Epithelial cell of proximal tubule (primary cell): ENCODE measurements around the gene RALGPS1. TPM values are rescaled to one million over a fixed set of nuclear protein-coding genes. Genes with fewer than 3 reads are reported as not detected.
"Not testable (repeated sequence)": the region's sequence is repeated elsewhere in the genome, so short reads cannot be mapped to it uniquely, and the experiment has no call there.

Source experiments
- DNase-seq: peaks from one replicate; pipeline ENCODE4 v3.0.0-alpha.2; 2011; ENCODE audit warnings: low read depth
- H3K4me3 ChIP-seq: 2 replicates; pipeline ENCODE4 v1.5.1; 2011; ENCODE audit warnings: low read depth, mild to moderate bottlenecking, low read length
- total RNA-seq: library from RNA; depleted of rRNA; stranded (reverse); fragments of >200 nt; gene quantifications from 2 replicates; pipeline ENCODE4 v1.2.3, GENCODE V29; 2015
- TF ChIP-seq, protein P1 (sequence below): conservative IDR thresholded peaks from 2 replicates; pipeline ENCODE4 v1.5.1; 2012; ENCODE audit warnings: low read depth, mild to moderate bottlenecking, low read length

RALGPS1 gene
- total RNA-seq, 1 donor from 2014 or later, result 4.0 TPM

DNA sequence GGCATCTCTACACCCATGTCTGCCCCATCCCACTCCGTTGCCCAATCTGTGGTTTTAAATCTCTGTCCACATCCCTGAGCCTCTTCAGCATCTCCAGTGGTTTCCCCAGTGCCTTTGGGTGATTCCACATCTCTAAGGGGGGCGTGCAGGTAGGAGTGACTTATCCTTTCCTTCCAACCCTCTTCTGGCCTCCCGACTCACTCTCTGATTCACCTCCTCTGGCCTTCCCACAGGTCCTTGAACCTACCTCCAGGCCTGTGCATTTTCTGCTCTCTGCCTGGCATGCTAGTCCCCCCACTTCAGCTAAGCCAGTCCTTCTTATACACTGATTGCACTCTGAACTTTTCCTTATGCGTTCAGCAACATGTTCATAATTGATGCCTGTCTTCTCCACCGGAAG, 99.0 kb downstream of the RALGPS1 start:
- TF ChIP-seq, protein P1, sequence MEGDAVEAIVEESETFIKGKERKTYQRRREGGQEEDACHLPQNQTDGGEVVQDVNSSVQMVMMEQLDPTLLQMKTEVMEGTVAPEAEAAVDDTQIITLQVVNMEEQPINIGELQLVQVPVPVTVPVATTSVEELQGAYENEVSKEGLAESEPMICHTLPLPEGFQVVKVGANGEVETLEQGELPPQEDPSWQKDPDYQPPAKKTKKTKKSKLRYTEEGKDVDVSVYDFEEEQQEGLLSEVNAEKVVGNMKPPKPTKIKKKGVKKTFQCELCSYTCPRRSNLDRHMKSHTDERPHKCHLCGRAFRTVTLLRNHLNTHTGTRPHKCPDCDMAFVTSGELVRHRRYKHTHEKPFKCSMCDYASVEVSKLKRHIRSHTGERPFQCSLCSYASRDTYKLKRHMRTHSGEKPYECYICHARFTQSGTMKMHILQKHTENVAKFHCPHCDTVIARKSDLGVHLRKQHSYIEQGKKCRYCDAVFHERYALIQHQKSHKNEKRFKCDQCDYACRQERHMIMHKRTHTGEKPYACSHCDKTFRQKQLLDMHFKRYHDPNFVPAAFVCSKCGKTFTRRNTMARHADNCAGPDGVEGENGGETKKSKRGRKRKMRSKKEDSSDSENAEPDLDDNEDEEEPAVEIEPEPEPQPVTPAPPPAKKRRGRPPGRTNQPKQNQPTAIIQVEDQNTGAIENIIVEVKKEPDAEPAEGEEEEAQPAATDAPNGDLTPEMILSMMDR, result no peak

DNA sequence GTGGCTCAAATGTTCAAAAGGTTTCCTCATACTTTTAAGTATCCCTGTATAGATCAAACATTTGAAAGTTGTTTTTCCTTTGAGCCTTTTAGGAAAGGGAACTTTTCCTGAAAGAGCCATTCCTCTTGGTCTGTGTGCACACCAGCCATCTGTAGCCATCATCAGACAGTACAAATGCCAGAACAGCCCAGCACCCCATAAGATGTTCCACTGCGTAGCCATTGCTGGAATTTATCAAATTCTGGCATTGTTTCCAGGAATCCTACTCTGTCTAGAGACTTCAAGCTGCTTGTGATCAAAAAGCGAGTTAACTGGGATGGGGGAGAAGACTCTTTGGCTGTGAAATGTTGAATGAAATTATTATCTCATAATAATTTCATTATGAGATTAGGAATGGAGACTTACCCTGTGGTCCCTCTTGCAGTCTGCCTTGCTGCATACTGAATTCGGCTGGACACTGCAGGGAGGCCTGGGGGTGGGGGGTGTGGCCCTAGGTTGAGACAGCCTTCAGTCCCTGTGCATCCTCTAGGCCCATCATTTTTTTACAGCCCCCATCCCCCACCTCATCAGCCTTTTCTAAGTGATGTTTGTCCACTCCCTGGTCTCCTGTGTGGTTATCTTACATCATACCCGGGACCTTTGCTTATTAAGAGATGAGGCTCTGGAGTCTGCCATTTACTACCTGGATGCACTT, 99.8 kb downstream of the RALGPS1 start:
- no peak for DNase-seq
- no peak overlapping the region for H3K4me3 ChIP-seq
- TF ChIP-seq, protein P1, result no peak

More for the DNA sequence above, 99.0 kb downstream of the RALGPS1 start:
- no peak overlapping the region for H3K4me3 ChIP-seq
- no peak for DNase-seq

DNA sequence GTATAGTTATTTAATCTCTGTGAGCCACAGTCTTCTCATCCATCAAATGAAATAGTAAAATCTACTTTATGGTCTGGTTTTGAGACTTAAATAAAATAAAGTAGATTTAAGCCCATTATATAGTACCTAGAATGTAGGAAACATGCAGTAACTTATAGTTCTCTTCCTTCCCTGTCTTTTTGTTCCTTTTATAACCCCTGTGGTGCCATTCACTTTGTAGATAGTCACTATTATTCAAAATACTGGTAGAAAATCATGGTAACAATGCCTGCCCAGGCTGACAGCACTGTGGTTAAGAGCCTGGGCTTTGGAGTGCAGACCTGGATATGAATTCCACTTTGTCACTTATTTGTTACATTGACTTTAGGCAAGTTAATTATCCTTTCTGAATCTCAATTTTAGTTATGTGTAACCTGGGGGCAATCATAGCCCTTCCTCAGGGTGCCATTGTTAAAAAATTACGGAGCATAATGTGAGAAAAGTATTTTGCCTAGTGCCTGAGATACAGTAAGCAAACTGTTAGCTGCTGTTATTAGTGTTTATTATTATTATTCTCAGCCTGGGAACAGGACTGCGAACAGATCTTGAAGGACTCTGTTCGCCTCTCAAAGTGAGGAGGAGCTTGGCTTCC, 100.4 kb downstream of the RALGPS1 start:
- DNase-seq, result no peak
- TF ChIP-seq, protein P1, result no peak
- H3K4me3 ChIP-seq, result no peak overlapping the region

DNA sequence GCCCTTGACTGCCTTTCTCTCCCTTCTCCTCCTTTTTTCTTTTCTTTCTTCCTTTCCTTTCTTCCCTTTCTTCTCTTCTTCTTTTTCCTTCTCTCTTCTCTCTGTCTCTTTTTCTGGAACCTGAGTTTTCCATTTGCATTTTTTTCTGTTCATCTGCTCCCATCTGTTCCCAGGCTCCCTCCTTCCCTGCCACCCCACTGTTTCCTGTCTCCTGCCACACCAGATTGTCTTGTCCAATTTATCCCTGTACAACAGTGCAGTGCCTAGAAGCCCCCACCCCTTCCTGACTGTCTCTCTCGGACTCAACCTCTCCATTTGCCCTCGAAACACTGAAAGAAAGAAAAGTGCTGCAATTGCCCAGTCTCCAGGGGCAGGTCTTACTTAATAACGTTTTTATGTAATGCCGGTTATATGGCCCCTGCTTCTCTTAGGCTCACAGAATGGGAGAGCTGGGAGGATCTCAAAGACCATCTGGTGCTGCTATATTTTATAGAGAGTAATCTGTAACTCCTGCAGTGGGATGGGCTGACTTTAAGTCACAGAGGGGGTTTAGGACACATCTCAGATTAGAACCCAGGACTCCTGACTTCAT, 101.4 kb downstream of the RALGPS1 start:
- TF ChIP-seq, protein P1, result no peak
- no peak overlapping the region for H3K4me3 ChIP-seq
- no peak for DNase-seq

DNA sequence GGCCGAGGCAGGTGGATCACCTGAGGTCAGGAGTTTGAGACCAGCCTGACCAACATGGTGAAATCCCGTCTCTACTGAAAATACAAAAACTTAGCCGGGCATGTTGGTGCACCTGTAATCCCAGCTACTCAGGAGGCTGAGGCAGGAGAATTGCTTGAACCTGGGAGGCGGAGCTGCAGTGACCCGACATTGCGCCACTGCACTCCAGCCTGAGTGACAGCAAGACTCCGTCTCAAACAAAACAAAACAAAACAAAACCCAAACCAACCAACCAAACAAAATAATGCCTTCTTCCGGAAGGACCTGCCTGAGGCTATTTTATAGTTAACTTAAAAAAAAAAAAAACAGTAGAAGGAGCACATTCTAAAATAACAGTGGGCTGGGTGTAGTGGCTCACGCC, 103.4 kb downstream of the RALGPS1 start:
- DNase-seq, H3K4me3 ChIP-seq: not testable (repeated sequence)

DNA sequence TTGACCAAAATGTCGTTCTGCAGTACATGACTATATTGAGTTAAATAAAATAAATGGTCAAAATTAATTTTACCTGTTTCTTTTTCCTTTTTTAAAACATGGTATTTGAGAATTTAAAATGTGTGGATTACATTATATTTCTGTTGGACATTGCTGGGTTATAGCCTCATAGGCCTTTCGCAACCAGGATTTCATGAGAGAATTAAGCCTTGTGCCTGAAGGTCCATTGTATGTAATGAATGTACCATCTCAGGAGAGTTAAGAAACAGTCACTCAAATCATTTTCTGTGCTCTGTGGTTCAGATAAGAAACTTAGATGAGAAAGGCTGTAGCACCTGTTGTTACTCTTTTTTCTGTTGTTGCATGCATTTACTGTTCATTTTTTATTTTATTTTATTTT, 104.4 kb downstream of the RALGPS1 start:
- no peak for DNase-seq
- TF ChIP-seq, protein P1, result no peak
- H3K4me3 ChIP-seq, result no peak overlapping the region

DNA sequence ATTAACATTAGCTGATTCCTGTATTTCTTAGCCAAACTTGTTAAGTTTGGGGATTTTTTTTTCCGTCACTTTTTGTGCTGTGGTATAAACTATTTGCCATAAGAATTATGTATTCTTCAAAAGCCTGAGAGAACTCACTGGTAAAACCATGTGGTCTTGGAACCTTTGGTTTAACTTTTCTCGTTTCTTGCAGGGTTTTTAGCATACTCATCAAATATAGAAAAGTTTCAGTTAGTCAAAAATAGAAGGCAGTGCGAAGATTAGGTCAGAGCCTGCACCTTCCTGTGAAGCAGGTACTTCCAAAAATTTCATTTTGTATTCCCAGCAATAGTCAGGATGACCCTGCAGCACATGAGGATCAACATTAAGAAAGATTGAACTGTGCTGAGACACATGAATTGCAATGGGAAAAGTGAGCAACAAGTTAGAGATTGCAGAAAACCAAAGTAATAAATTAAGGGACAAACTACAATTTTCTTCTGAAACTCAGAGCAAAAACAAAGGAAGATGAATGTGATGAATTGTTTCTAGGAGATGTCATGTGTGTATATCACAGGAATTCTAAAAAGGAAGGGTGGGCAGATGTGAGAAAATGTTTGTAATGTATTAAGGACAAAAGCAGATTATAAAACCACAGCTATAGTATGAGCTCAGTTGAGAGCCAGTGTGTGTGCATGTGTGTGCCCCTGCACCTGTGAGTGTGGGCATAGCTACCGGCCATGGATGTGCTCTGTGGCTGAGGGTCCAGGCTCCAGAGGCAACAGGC, 105.6 kb downstream of the RALGPS1 start:
- TF ChIP-seq, protein P1, result no peak
- no peak overlapping the region for H3K4me3 ChIP-seq
- no peak for DNase-seq
